MM.1S (cell line): ENCODE results near the gene QRICH1.

ENCODE experiments used
- DNase-seq: peaks from one replicate; pipeline ENCODE4 v3.0.0-alpha.2; 2015
- H2AFZ ChIP-seq: fragments of 300-600 bp; sonication (generic); 2 replicates; pipeline ENCODE4 v1.6.0; 2016; ENCODE audit warnings: antibody characterized with exemption, low read length
- H3F3A ChIP-seq: fragments of 300-600 bp; sonication (generic); 2 replicates; pipeline ENCODE4 v1.6.1; 2016; ENCODE audit warnings: mild to moderate bottlenecking, antibody characterized with exemption, low read length, moderate library complexity, mixed read lengths; ENCODE audit not compliant: insufficient read depth
- H3K27ac ChIP-seq: fragments of 300-600 bp; sonication (generic); 2 replicates; pipeline ENCODE4 v1.5.1; 2016; ENCODE audit warnings: mild to moderate bottlenecking, low read length
- H3K27me3 ChIP-seq: fragments of 300-600 bp; sonication (generic); replicated peaks from 2 replicates; pipeline ENCODE4 v1.6.0; 2016; ENCODE audit warnings: low read length; ENCODE audit not compliant: insufficient read depth
- H3K36me3 ChIP-seq: fragments of 300-600 bp; sonication (generic); replicated peaks from 2 replicates; pipeline ENCODE4 v1.6.1; 2016; ENCODE audit warnings: mild to moderate bottlenecking, low read length, mixed read lengths; ENCODE audit not compliant: insufficient read depth
- H3K4me1 ChIP-seq: fragments of 300-600 bp; sonication (generic); 2 replicates; pipeline ENCODE4 v1.6.1; 2016; ENCODE audit warnings: low read length, mixed read lengths
- H3K4me2 ChIP-seq: fragments of 300-600 bp; sonication (generic); 2 replicates; pipeline ENCODE4 v1.6.0; 2016; ENCODE audit warnings: low read depth, low read length
- H3K4me3 ChIP-seq: fragments of 300-600 bp; sonication (generic); 2 replicates; pipeline ENCODE4 v1.5.1; 2016; ENCODE audit warnings: low read length, mixed read lengths
- H3K79me2 ChIP-seq: fragments of 300-600 bp; sonication (generic); 2 replicates; pipeline ENCODE4 v1.6.1; 2016; ENCODE audit warnings: mixed run types, low read length, mixed read lengths
- H3K9ac ChIP-seq: fragments of 300-600 bp; sonication (generic); 2 replicates; pipeline ENCODE4 v1.6.1; 2016; ENCODE audit warnings: low read length, mixed read lengths
- H3K9me2 ChIP-seq: fragments of 300-600 bp; sonication (generic); replicated peaks from 2 replicates; pipeline ENCODE4 v1.6.1; 2016; ENCODE audit warnings: mild to moderate bottlenecking, low read length, mixed read lengths; ENCODE audit not compliant: insufficient read depth
- H3K9me3 ChIP-seq: fragments of 300-600 bp; sonication (generic); replicated peaks from 2 replicates; pipeline ENCODE4 v1.6.1; 2016; ENCODE audit warnings: mild to moderate bottlenecking, low read length, mixed read lengths; ENCODE audit not compliant: insufficient read depth
- H4K20me1 ChIP-seq: fragments of 300-600 bp; sonication (generic); 2 replicates; pipeline ENCODE4 v1.6.1; 2016; ENCODE audit warnings: mild to moderate bottlenecking, low read length, moderate library complexity, mixed read lengths; ENCODE audit not compliant: insufficient read depth
- CTCF ChIP-seq: fragments of 300-600 bp; sonication (generic); IDR thresholded peaks from 2 replicates; pipeline ENCODE4 v1.5.1; 2016; ENCODE audit warnings: antibody characterized with exemption, low read length, mixed read lengths
- EZH2 ChIP-seq: fragments of 300-600 bp; sonication (generic); optimal IDR thresholded peaks from 2 replicates; pipeline ENCODE3; 2017; ENCODE audit warnings: low read depth, mild to moderate bottlenecking, antibody characterized with exemption, low read length, mixed read lengths
- EZH2phosphoT487 ChIP-seq: fragments of 300-600 bp; sonication (generic); IDR thresholded peaks from 2 replicates; pipeline ENCODE4 v1.6.1; 2018; ENCODE audit warnings: antibody characterized with exemption, low read length

The QRICH1 gene

GRCh38 chr3:48983096-48983495 is 110.8 kb downstream of the QRICH1 start:
- Histone ChIP-seq H4K20me1 (no peaks in the 10 kb centered on the region), H3K9ac (no peak overlapping the region), H3K4me1 (no peaks in the 10 kb centered on the region), H3K9me2 (no peaks in the 10 kb centered on the region), H3K9me3 (no peaks in the 10 kb centered on the region), H3K4me3 (no peak overlapping the region), H3K4me2 (no peak overlapping the region), H3K79me2 (no peaks in the 10 kb centered on the region; the same call in 1 of the 2 replicates), H2AFZ (no peak overlapping the region), H3F3A (peaks cover 2% of the 10 kb centered on the region; the same call in 1 of the 2 replicates), H3K36me3 (peaks cover 4% of the 10 kb centered on the region), H3K27ac (no peak overlapping the region), H3K27me3 (no peaks in the 10 kb centered on the region)
- DNase-seq: no peak
- TF ChIP-seq CTCF (no peak), EZH2 (no peak), EZH2phosphoT487 (no peak)

- Histone ChIP-seq H3K9ac (no peak overlapping the region), H3K4me2 (no peak overlapping the region), H3F3A (no peaks in the 10 kb centered on the region), H3K36me3 (peaks cover 4% of the 10 kb centered on the region), H3K9me3 (no peaks in the 10 kb centered on the region), H4K20me1 (no peaks in the 10 kb centered on the region), H3K27ac (no peak overlapping the region), H3K27me3 (no peaks in the 10 kb centered on the region), H3K4me3 (no peak overlapping the region), H3K4me1 (no peaks in the 10 kb centered on the region), H2AFZ (no peak overlapping the region), H3K9me2 (no peaks in the 10 kb centered on the region), H3K79me2 (no peaks in the 10 kb centered on the region; the same call in 1 of the 2 replicates)
- TF ChIP-seq CTCF: no peak
- TF ChIP-seq EZH2phosphoT487: no peak
- no peak for TF ChIP-seq EZH2
- DNase-seq: no peak
Measured at GRCh38 chr3:48982686-48983085, 111.2 kb downstream of the QRICH1 start.

- H3K27ac ChIP-seq: no peak overlapping the region
- H3K79me2 ChIP-seq: no peaks in the 10 kb centered on the region; the same call in 1 of the 2 replicates
- no peak overlapping the region for H2AFZ ChIP-seq
- no peaks in the 10 kb centered on the region for H3K9me2 ChIP-seq
- no peak for TF ChIP-seq EZH2phosphoT487
- no peak for TF ChIP-seq CTCF
- H3K27me3 ChIP-seq: no peaks in the 10 kb centered on the region
- H3F3A ChIP-seq: no peaks in the 10 kb centered on the region
- no peak overlapping the region for H3K4me2 ChIP-seq
- H3K4me1 ChIP-seq: no peaks in the 10 kb centered on the region
- H3K9ac ChIP-seq: no peak overlapping the region
- no peak for DNase-seq
- H3K4me3 ChIP-seq: no peak overlapping the region
- no peaks in the 10 kb centered on the region for H4K20me1 ChIP-seq
- H3K36me3 ChIP-seq: peaks cover 4% of the 10 kb centered on the region
- no peaks in the 10 kb centered on the region for H3K9me3 ChIP-seq
Measured at GRCh38 chr3:48982016-48982415, 111.9 kb downstream of the QRICH1 start.
